Hindlimb muscle (tissue), 1 donor: Measurements from ENCODE around the gene VARS2. TPM values are rescaled to one million over a fixed set of nuclear protein-coding genes. Genes with fewer than 3 reads are reported as not detected.
"Not testable (repeated sequence)": the region's sequence is repeated elsewhere in the genome, so short reads cannot be mapped to it uniquely, and the experiment has no call there.

ENCODE experiments used
- DNase-seq: peaks from one replicate; pipeline ENCODE4 v3.0.0-alpha.2; 2013
- polyA plus RNA-seq: library from polyadenylated mRNA; unstranded; fragments of 120-200 nt; gene quantifications from one replicate; pipeline ENCODE4 v1.2.1, GENCODE V29; 2013; ENCODE audit not compliant: insufficient read length

Gene VARS2
- polyA plus RNA-seq, 1 donor, result 37.2 TPM

GRCh38 chr6:30966154-30966553 lies 52.1 kb downstream of the VARS2 start:
- DNase-seq, result no peak

GRCh38 chr6:30969171-30969570 lies 55.1 kb downstream of the VARS2 start:
- not testable (repeated sequence) for DNase-seq

- no peak for DNase-seq
These were observed 56.9 kb downstream of the VARS2 start for GRCh38 chr6:30970946-30971345.

GRCh38 chr6:30972816-30973215 lies 58.8 kb downstream of the VARS2 start:
- no peak for DNase-seq

- no peak for DNase-seq
These were observed 60.6 kb downstream of the VARS2 start for GRCh38 chr6:30974490-30975252.

Other genes starting within 250 kb of the VARS2 start
- gene DHX16, start 241.2 kb upstream of the VARS2 start, polyA plus RNA-seq, result 27.7 TPM
- 41.8 TPM for gene PPP1R18, start 227.6 kb upstream of the VARS2 start, polyA plus RNA-seq
- gene NRM, start 223.3 kb upstream of the VARS2 start, polyA plus RNA-seq, result 41.9 TPM
- 27.0 TPM for gene MDC1, start 197.0 kb upstream of the VARS2 start, polyA plus RNA-seq
- gene TUBB, start 193.9 kb upstream of the VARS2 start, polyA plus RNA-seq, result 777 TPM
- 120 TPM for gene FLOT1, start 171.6 kb upstream of the VARS2 start, polyA plus RNA-seq
- gene IER3, start 169.7 kb upstream of the VARS2 start, polyA plus RNA-seq, result 13.0 TPM
- 86.4 TPM for gene DDR1, start 29.7 kb upstream of the VARS2 start, polyA plus RNA-seq
- gene GTF2H4, start 6.0 kb upstream of the VARS2 start, polyA plus RNA-seq, result 19.9 TPM
- gene SFTA2, start 17.9 kb downstream of the VARS2 start, polyA plus RNA-seq, result not detected
- gene MUCL3, start 26.7 kb downstream of the VARS2 start, polyA plus RNA-seq, result not detected
- not detected for gene MUC21, start 69.5 kb downstream of the VARS2 start, polyA plus RNA-seq
- gene MUC22, start 96.2 kb downstream of the VARS2 start, polyA plus RNA-seq, result not detected
- gene C6orf15, start 198.3 kb downstream of the VARS2 start, polyA plus RNA-seq, result not detected
- gene PSORS1C1, start 200.6 kb downstream of the VARS2 start, polyA plus RNA-seq, result 0.85 TPM
- not detected for gene CDSN, start 206.2 kb downstream of the VARS2 start, polyA plus RNA-seq
- not detected for gene PSORS1C2, start 224.8 kb downstream of the VARS2 start, polyA plus RNA-seq
- gene CCHCR1, start 243.6 kb downstream of the VARS2 start, polyA plus RNA-seq, result 14.5 TPM
- 10.0 TPM for gene TCF19, start 244.4 kb downstream of the VARS2 start, polyA plus RNA-seq